Left renal pelvis (tissue), 4 donors: ENCODE results near the gene ASTN2. TPM values are rescaled to one million over a fixed set of nuclear protein-coding genes. Genes with fewer than 3 reads are reported as not detected.
"Not testable (repeated sequence)": the region's sequence is repeated elsewhere in the genome, so short reads cannot be mapped to it uniquely, and the experiment has no call there.

Source experiments
- DNase-seq, 4 donors: peaks; one replicate each; pipeline ENCODE4 v3.0.0-alpha.2; 2013; ENCODE audit warnings: low read depth in 4 of 4, low spot score in 3 of 4
- polyA plus RNA-seq, 4 donors: library from polyadenylated mRNA; unstranded; fragments of 120-200 nt; gene quantifications; one replicate each; pipeline ENCODE4 v1.2.1, GENCODE V29; 2013; ENCODE audit not compliant: insufficient read length in 4 of 4

Gene ASTN2
- polyA plus RNA-seq, 4 donors, result 14.0 to 22.6 (median 16.4) TPM

DNA sequence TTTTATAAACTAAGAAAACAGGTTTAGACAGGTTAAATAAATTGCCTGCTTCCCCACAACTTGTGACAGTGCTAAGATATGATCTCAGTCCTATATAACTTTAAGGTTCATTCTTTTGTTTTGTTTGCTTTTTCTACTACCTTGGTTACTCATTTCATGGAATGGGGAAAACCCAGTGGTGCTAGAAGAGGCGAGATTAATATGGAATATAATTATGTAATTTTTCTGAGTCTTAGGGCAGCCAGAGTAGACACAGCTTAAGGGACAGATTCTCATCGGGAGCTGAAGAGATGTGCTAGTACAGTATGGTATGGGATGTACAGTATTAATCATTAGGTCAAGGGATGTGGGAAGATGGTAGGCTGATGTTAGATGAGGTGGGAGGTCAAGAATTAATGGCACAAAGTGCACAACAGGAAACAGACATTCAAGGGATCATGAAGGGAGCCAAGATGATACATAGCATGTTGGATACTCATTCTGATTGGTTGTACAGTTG lies 721.6 kb downstream of the ASTN2 start:
- DNase-seq, result no peak

DNA sequence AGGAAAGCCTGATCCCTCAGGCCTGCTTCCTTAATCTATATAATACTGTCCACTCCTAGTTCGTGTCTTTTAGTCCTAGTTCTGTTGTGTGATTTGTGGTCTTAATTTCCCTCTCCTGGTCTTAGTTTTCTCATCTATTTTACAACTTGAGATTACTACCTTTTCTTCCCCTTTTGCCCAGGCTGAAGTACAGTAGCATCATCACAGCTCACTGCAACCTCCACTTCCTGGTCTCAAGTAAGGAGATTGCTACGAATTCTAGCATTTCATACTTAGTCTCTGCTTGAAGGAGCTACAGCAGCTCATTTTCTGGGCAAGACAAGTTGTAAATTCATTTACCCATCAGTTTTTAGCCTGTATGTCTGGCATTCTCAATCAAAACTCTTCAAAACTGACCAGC lies 722.2 kb downstream of the ASTN2 start:
- no peak for DNase-seq

DNA sequence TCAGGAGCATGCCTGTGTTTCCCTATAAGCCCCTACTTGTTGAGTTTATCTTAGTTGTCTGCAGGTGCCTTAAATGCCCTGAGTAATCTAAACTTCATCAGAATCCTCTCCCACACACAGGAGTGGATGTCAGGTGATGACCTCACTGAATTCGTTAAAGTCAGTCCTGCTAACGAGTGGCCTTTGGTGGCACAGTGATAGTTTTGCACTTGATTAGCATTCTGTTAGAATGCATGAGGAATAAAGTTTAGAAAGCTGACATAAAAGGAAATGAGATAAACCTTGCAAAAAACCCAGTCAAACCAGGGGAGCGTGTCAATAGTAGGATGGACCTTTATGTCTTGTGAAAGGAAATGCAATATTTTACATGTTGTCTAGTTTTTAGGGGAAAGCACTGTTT lies 723.2 kb downstream of the ASTN2 start:
- no peak for DNase-seq

DNA sequence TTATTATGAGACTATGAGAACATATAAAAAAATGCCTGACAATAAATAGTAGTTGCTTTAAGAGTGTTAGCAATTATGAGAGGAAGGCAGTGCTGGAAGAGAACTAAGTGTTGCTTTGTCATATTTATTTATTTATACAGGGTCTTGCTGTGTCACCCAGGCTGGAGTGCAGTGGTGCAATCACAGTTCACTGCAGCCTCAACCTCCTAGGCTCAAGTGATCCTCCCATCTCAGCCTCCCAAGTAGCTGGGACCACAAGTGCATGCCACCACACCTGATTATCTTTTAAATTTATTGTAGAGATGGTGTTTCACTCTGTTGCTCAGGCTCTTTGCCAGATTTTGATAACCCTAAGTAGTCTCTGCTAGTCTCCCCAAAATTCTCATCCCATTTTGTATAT lies 724.1 kb downstream of the ASTN2 start:
- not testable (repeated sequence) for DNase-seq

DNA sequence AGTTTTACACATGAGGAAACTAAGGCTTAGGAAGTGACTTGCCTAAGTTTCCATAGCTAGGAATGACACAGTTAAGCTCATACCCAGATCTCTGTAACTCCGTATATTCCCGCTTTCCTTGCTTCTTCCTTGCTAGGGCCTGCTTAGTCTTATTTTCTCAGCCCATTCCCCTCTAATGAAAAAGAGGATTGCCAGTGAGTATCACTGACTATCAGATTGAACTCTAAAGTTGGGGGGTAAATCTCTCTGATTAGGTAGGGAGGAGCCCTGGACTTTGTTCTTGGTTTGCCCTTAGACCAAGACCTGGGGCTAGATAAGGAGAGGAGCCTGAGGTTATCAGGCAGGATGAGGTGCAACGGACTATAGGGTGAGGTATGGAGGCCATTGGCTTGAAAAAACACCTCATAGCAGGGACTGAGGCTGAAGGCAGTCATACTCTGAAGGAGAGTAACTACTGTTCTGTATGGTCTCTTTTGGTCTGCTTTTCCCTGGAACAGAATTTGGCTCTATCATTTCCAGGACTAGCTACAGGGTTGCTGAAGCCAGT lies 725.3 kb downstream of the ASTN2 start:
- DNase-seq, result no peak

DNA sequence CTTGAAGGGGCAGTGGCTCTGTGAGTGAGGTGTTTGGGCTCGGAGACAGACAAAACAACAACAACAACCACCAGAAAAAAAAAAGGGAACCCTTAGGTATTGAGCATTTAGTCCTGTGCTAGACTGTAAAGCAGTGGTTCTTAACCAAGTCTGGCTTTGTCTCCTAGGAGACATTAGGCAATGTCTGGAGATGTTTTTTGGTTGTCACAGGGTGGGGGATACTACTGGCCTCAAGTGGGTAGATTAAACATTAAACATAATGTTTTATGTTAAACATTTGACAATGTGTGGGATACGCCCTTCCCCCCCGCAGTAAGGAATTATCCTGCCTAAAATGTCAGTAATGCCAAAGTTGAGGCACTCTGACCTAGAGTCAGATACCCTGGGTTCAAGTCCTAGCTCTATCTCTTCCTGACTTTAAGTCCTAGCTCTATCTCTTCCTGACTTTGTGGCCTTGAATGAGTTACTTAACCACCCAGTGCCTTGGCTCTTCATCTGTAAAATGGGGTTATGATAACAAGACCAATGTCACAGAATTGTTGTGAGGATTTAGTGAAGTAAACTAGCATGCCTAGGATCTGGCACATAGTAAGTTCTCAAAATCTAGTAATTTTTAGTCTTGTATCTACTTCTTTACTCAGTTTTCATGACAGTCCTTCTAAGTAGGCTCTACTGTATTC lies 725.9 kb downstream of the ASTN2 start:
- no peak for DNase-seq

DNA sequence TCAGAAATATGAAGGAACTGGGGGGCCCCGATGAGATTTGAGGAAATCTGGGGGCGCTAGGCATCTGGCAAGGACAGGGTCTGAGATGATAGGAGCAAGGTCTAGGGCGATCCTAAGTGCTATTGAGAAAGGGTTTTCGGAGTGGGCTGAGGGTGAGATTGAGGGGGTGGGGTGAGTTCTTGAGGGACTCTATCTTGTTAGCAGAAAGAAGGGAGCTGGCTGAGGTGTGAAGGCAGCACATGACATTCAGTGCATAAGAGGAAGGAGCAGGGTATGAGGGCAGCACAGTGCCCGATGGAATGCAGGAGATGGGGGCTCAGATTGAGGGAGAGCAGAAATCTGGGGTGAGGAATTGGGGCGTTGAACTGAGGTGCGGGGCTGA lies 727.1 kb downstream of the ASTN2 start:
- no peak for DNase-seq

DNA sequence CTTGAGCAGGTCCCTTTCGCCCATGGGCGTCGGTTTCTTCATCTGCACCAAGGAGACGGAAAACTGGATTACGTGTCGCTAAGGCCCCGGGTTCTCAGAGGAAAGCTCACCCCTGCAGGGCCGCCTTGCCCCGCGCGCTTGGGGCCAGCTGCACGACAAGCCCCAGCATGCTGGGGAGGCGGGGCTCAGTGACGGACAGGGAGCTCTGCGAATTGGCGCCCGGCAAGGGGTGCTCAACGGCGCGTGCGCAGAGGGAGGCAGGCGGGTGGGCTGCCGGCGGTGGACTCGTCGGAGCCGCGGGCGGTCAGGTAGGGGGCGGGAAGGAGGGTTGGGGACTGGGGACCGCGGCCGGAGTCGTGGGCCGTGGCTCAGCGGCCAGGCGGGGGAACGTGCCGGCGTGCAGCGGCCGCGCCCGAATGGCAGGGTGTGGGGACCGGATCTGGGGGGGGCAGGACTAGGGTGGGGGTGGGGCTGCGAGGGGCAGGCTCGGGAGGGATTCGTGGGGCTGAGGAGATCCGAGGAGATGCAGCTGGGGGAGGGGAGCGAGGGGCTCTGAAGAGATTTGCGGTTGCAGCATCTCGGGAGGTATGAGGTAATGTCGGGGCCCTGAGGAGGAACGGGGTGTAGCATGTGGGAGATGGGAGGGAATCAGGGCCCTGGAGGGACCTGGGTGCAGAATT lies 727.6 kb downstream of the ASTN2 start, which contains the start of gene TRIM32:
TRIM32 (plus strand) TSS at position 232 of the 680 bp plus-strand sequence. CDS start 10,438 bp downstream, outside the sequence.
- peak; percentile 75 to 84 (median 81) for DNase-seq

DNA sequence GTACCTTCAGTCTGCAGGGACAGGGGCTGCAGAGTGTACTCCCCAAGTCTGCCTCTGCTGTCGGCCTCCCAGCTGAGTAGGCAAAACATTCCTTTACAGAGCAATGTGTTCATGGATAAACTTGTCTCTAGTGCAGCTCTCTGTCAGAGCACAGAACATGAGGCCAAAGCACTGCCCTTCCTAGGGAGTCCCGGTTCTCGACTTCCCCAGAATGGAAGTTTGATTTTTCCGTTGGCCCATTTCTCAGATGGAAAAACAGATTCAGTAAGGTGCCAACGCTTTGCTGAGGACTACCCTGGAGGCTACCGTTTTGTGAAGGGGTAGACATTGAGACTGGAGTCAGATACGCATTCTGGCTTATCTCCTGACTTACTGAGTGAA lies 728.2 kb downstream of the ASTN2 start:
- DNase-seq, result no peak

DNA sequence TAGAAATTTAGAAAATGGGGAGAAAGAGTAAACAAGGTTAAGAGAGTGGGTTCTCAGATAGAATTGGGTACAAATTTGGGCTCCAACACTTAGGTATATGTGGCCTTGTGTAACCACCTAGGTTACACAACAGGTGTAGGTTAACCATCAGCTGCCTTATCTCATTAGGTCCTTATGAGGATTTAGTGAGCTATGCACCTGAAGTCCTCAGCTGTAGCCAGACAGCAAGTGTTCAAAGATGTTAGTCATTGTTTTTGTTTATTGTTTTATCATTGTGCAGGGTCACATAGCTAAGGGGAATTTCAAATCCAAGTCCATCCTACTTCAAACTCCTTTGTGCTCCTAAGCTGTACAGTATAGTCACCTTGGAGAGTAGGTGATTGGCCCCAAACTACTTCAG lies 728.7 kb downstream of the ASTN2 start:
- DNase-seq, result no peak

DNA sequence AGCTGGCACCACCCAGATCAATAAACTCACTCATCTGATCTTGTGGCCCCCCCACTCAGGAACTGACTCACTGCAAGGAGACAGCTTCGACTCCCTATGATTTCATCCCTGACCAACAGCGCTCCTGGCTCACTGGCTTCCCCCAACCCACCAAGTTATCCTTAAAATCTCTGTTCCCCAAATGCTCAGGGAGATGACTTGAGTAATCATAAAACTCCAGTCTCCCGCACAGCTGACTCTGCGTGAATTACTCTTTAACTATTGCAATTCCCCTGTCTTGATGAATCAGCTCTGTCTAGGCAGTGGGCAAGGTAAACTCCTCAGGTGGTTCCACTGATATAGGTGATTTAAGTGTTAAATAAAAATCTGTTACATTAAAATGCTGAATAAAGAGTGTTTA lies 729.7 kb downstream of the ASTN2 start:
- no peak for DNase-seq

DNA sequence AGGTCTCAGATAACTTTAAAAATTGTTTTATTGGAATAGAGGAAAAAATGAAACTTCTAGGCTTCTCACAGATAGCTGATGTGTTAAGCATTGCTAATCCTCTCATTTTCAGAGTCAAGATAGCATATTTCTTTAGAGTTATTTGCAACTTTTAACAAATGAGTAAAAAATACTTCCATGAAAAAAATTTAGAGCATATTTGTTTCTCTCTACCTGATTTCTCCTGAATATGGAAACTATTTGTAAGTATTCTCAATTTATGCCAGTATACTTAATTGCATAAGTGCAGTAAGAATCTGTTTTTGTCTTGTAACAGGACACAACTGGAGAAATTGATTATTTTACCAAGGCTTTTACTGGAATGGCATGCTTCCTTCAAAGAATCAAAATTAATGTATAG lies 731.3 kb downstream of the ASTN2 start:
- no peak for DNase-seq

DNA sequence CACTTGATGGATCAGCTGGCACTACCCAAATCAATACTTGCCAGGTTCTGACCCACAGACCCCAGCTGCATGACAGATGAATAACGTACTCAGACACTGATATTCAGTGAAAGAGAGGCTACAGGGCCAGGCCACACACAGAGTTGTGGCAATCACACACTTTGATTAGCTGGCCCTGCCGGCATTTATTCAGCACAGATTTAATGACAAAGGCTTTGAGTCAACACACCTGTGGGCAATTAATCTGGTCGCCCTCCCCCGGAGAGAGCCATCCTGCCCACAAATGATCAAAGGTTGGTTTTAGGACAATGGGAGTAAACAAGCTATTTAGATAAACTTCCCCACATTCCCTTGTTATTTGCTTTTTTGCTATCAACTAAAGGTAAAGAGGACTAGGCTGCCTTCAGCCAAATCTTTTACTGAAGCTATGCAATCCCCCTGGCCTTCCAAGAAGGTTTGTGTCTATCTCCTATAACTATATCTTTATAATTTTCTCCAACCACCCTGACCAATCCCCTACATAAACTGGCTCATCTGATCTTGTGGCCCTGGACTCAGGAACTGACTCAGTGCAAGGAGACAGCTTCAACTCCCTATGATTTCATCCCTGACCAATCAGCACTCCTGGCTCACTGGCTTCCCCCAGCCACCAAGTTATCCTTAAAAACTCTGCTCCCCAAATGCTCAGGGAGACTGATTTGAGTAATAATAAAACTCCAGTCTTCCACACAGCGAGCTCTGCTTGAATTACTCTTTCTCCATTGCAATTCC lies 740.5 kb downstream of the ASTN2 start:
- DNase-seq, result no peak

DNA sequence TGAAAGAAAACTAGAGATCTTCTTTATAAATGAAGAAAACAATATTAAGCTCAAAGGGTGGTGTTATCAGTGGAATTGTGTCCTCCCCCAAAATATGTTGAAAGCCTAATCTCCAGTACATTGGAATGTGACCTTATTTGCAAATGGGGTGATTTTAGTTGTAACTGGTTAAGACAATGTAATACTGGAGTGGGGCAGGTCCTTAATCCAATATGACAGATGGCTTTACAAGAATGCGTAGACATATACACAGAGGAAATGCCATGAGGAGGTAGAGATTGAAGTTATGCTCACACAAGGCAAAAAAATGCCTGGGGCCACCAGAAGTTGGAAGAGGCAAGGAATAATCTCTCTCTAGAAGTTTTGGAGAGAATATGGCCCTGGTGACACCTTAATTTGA lies 741.5 kb downstream of the ASTN2 start:
- DNase-seq, result no peak

DNA sequence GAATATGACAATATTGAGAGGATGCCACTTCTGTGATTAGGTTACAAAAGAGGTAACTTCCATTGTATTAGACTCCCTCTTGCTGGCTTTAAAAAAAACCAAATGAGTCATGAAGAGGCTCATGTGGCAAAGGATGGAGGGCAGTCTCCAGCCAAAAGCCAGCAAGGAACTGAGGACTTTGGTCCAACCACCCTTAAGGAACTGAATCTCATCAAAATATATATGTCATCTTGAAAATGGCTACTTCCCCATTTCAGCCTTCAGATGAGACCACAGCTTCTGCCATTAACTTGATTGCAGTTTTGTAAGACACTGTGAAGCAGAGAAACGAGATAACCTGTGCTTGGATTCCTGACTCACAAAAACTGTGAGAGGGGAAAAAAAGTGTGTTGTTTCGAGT lies 743.3 kb downstream of the ASTN2 start:
- no peak for DNase-seq

DNA sequence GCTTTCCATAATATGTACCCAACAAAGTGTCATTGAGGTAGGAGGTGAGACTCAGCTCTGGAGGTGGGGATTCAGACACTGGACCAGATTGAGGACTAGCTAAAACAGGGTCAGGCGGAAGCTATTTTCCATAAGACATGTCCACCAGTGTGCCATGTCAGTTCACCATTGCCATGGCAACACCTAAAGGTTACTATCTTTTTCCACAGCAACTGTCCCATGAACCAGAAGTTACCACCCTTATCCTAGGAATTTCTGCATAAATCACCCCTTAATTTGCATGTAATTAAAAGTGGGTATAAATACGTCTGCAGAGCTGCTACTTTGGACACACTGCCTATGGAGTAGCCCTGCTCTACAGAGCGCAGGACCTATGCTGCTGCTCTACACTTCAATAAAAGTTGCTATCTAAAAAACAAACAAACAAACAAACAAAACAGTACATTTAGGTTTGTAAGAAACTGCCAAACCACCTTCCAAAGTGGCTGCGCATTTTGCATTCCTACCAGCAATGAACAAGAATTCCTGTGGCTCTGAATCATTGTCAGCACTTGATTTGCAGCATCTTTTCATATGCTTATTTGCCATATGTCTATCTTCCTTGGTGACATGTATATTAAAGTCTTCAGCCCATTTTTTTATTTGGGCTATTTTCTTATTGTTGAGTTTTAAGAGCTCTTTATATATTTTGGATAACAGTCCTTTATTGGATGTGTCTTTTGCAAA lies 745.7 kb downstream of the ASTN2 start:
- no peak for DNase-seq

DNA sequence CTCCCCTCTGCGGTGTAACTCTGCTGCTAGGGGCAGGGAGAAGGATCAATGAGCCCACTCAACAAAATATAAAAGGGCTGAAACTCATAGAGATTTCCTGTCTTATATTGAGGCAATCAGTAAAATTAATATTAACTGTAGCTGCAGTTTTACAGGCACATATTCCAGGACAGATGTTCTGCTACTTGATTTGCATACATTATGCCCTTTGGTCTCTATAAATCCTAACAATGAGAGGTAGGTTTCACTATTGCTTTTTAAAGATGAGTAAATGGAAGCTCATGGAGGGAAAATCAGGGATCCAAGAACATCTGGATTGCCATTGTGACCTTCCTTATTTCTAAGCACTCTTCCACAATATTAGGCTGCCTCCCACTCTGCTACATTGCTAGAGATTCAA lies 751.3 kb downstream of the ASTN2 start:
- DNase-seq, result no peak

DNA sequence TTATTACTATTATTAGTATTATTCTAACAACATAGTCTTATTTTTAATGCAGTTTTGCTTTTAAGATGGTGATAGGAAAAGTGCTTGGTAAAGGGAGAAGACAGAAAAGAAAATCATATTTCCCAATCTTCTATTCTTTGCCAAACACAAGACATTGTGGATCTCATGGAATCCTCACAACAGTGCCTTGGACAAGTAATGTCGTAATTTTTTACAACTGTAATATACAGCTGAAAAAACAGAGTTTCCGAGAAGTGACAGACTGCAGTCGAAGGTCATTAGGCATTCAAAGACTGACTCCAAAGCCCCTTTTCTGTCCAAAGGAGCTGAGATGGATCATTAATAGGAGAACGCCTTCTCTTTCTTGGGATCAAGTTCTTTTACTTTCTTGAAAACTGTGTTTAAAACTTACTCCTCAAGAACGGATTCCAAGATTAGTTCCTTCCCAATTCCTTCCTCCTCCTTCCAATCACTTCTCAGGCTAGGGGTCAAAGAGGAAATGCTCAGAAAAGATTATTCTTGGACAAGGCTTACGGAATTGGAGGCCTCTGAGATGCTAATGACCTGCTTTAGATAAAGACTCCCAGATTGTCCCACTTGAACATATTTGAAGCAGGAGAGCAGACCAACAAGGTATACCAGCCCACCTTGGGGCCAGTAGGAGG lies 752.1 kb downstream of the ASTN2 start:
- DNase-seq, result peak in 1 of 4 donors; percentile 9

DNA sequence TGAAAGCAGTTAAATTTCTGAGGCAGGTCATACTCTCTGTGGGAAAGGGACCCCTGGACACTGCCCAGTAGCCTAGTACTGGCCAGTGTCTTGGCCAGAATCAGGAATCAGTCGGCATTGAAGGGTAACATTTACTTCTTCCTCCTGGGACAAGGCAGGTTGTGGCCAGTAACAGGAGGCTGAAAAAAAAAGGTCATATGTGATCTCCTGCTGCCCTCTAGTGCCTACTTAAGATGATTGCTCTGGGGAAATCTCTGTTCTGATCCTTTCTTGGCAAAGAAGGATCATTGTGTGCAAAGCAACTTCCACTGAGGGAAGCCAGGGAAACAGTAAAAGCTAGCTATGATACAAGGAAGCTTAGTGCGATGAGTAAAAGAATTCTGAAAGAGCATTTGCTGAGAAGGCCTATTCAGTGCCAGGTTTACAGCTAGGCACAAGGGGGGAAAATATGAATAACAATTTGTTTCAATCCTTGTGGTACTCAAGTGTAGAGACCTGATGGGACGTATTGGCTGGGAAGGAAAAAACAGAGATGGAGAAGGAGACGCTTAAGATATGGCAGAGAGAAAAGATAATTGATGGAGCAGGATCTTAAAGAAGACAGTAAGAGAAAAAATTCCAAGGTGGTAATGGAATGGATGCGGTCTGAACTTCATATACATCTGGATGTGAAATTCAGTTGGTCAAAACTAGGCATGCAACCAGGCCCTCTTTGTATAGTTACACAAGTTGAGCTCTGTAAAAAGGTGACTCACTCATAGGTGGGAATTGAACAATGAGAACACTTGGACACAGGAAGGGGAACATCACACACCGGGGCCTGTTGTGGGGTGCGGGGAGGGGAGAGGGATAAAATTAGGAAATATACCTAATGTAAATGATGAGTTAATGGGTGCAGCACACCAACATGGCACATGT lies 753.6 kb downstream of the ASTN2 start:
- DNase-seq, result peak in 3 of 4 donors; percentile 33 to 54 (median 45)
